ENCODE results near the gene MYO1E. TPM values are rescaled to one million over a fixed set of nuclear protein-coding genes. Genes with fewer than 3 reads are reported as not detected.

MYO1E gene
- total and polyA plus RNA-seq, 4 donors = 6.7 to 70.9 (median 21.6) TPM

- no peaks in the 10 kb centered on the region for H3K9me3 ChIP-seq (ENCODE audit: control insufficient read depth in 4 of 4, low read length in 3 of 4)
- WGBS = 30% methylated on average over 6 of the region's 6 CpGs
- peak overlapping the region; percentile 0 to 56 for H3K27ac ChIP-seq (ENCODE audit: low read depth in 1 of 2, low read length in 2 of 2)
- H3K36me3 ChIP-seq (ENCODE audit: control insufficient read depth in 4 of 4, insufficient read depth in 3 of 4, low read depth in 1 of 4, low read length in 3 of 4) = no peaks in the 10 kb centered on the region
- peaks cover 12 to 42% (median 39%) of the 10 kb centered on the region in 4 donors for H3K4me1 ChIP-seq (ENCODE audit: control insufficient read depth in 4 of 4, insufficient read depth in 4 of 4, low read length in 3 of 4)
- no peaks in the 10 kb centered on the region for H3K27me3 ChIP-seq (ENCODE audit: control insufficient read depth in 4 of 4, insufficient read depth in 4 of 4, low read length in 3 of 4)
- H3K9ac ChIP-seq (ENCODE audit: low read depth in 1 of 2, low read length in 2 of 2) = no peak overlapping the region
- no peak for DNase-seq (ENCODE audit: low spot score)
- no peak for TF ChIP-seq FOXA1 (IDR thresholded peaks at IDR 0.05)
- TF ChIP-seq, protein P1, sequence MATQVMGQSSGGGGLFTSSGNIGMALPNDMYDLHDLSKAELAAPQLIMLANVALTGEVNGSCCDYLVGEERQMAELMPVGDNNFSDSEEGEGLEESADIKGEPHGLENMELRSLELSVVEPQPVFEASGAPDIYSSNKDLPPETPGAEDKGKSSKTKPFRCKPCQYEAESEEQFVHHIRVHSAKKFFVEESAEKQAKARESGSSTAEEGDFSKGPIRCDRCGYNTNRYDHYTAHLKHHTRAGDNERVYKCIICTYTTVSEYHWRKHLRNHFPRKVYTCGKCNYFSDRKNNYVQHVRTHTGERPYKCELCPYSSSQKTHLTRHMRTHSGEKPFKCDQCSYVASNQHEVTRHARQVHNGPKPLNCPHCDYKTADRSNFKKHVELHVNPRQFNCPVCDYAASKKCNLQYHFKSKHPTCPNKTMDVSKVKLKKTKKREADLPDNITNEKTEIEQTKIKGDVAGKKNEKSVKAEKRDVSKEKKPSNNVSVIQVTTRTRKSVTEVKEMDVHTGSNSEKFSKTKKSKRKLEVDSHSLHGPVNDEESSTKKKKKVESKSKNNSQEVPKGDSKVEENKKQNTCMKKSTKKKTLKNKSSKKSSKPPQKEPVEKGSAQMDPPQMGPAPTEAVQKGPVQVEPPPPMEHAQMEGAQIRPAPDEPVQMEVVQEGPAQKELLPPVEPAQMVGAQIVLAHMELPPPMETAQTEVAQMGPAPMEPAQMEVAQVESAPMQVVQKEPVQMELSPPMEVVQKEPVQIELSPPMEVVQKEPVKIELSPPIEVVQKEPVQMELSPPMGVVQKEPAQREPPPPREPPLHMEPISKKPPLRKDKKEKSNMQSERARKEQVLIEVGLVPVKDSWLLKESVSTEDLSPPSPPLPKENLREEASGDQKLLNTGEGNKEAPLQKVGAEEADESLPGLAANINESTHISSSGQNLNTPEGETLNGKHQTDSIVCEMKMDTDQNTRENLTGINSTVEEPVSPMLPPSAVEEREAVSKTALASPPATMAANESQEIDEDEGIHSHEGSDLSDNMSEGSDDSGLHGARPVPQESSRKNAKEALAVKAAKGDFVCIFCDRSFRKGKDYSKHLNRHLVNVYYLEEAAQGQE (IDR thresholded peaks at IDR 0.05) = peak; percentile 34
- no peak for TF ChIP-seq TAF1 (conservative IDR thresholded peaks at IDR 0.05)
- peak; percentile 18 to 55 for TF ChIP-seq HNF4A (conservative IDR thresholded peaks at IDR 0.05)
- TF ChIP-seq EGR1 (IDR thresholded peaks at IDR 0.05; ENCODE audit: low read depth in 2 of 2) = no peak
- no peak for TF ChIP-seq JUND (IDR thresholded peaks at IDR 0.05)
- TF ChIP-seq CTCF (IDR thresholded peaks at IDR 0.05; ENCODE audit: low read depth, low read length, missing input control) = no peak
- TF ChIP-seq YY1 (IDR thresholded peaks at IDR 0.05) = peak; percentile 68
- no peak for TF ChIP-seq HNF4G (IDR thresholded peaks at IDR 0.05)
- peak in 1 of 2 donors; percentile 8 for TF ChIP-seq RAD21 (IDR thresholded peaks at IDR 0.05)
- TF ChIP-seq GABPA (IDR thresholded peaks at IDR 0.05 in 1 of 2, conservative IDR thresholded peaks at IDR 0.05 in 1 of 2) = no peak
- TF ChIP-seq SP1 (IDR thresholded peaks at IDR 0.05) = peak; percentile 29
- no peak for TF ChIP-seq ATF3 (IDR thresholded peaks at IDR 0.05)
- peak; percentile 10 to 50 for TF ChIP-seq RXRA (IDR thresholded peaks at IDR 0.05)
- peak; percentile 13 for TF ChIP-seq ZBTB33 (IDR thresholded peaks at IDR 0.05)
- TF ChIP-seq, protein P2, sequence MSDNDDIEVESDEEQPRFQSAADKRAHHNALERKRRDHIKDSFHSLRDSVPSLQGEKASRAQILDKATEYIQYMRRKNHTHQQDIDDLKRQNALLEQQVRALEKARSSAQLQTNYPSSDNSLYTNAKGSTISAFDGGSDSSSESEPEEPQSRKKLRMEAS (IDR thresholded peaks at IDR 0.05) = peak; percentile 35
- no peak overlapping the region for H3K4me3 ChIP-seq (ENCODE audit: low read depth in 1 of 3, low read length in 3 of 3)
Measured at GRCh38 chr15:59329570-59330350, 42.9 kb downstream of the MYO1E start.

Measured in liver (tissue), 9 donors.